Mesendoderm (in vitro differentiated cells): ENCODE measurements around the gene SRSF3.
"Not testable (repeated sequence)": the region's sequence is repeated elsewhere in the genome, so short reads cannot be mapped to it uniquely, and the experiment has no call there.

ENCODE experiments used
- DNase-seq: peaks from one replicate; pipeline ENCODE4 v3.0.0; 2013
- H2AK5ac ChIP-seq: 2 replicates; pipeline ENCODE4 v1.6.1; 2013; ENCODE audit warnings: low read length, inconsistent platforms
- H2BK120ac ChIP-seq: 2 replicates; pipeline ENCODE4 v1.6.1; 2013; ENCODE audit warnings: low read depth, mild to moderate bottlenecking, low read length, moderate library complexity, mixed read lengths
- H2BK15ac ChIP-seq: replicated peaks from 2 replicates; pipeline ENCODE4 v1.6.1; 2013; ENCODE audit warnings: low read depth, mild to moderate bottlenecking, moderate library complexity
- H2BK5ac ChIP-seq: 2 replicates; pipeline ENCODE4 v1.6.1; 2013; ENCODE audit warnings: low read length, inconsistent platforms
- H3K18ac ChIP-seq: 2 replicates; pipeline ENCODE4 v1.6.1; 2013; ENCODE audit warnings: mild to moderate bottlenecking, low read length, mixed read lengths
- H3K23ac ChIP-seq: one replicate; pipeline ENCODE4 v1.6.1; 2013; ENCODE audit warnings: low read length
- H3K27ac ChIP-seq: 2 replicates; pipeline ENCODE4 v1.5.1; 2013; ENCODE audit warnings: low read depth, mild to moderate bottlenecking, inconsistent platforms, low read length, moderate library complexity
- H3K27me3 ChIP-seq: 2 replicates; pipeline ENCODE4 v1.6.1; 2013; ENCODE audit warnings: low read length, control low read depth, mild to moderate bottlenecking, inconsistent platforms; ENCODE audit not compliant: insufficient read depth, poor library complexity
- H3K36me3 ChIP-seq: 2 replicates; pipeline ENCODE4 v1.6.1; 2013; ENCODE audit warnings: low read length, inconsistent platforms; ENCODE audit not compliant: control insufficient read depth, insufficient read depth
- H3K4ac ChIP-seq: one replicate; pipeline ENCODE4 v1.6.1; 2013; ENCODE audit warnings: low read depth, mild to moderate bottlenecking, low read length, moderate library complexity
- H3K4me1 ChIP-seq: 2 replicates; pipeline ENCODE4 v1.6.1; 2013; ENCODE audit warnings: low read depth, low read length, inconsistent platforms; ENCODE audit not compliant: control insufficient read depth
- H3K4me2 ChIP-seq: 2 replicates; pipeline ENCODE4 v1.6.1; 2013; ENCODE audit warnings: low read length
- H3K4me3 ChIP-seq: 2 replicates; pipeline ENCODE4 v1.5.1; 2013; ENCODE audit warnings: mild to moderate bottlenecking, low read length
- H3K56ac ChIP-seq: one replicate; pipeline ENCODE4 v1.6.1; 2013; ENCODE audit warnings: low read length
- H3K79me1 ChIP-seq: 2 replicates; pipeline ENCODE4 v1.6.1; 2013; ENCODE audit warnings: low read length, inconsistent platforms
- H3K79me2 ChIP-seq: 2 replicates; pipeline ENCODE4 v1.6.1; 2013; ENCODE audit warnings: mild to moderate bottlenecking, low read length; ENCODE audit not compliant: control insufficient read depth, insufficient read depth
- H3K9ac ChIP-seq: 2 replicates; pipeline ENCODE4 v1.6.1; 2013; ENCODE audit warnings: low read length, inconsistent platforms
- H4K5ac ChIP-seq: one replicate; pipeline ENCODE4 v1.6.1; 2013; ENCODE audit warnings: low read length
- H4K8ac ChIP-seq: one replicate; pipeline ENCODE4 v1.6.1; 2013; ENCODE audit warnings: low read depth, mild to moderate bottlenecking, control low read depth, low read length, moderate library complexity
- WGBS: extraction: QIAGEN DNeasy Blood & Tissue Kit; methylation state at CpG from one replicate; pipeline ENCODE4 v1.1.7; 2013; ENCODE audit warnings: low lambda C conversion rate, missing lambda C conversion rate; ENCODE audit not compliant: insufficient coverage; ENCODE audit errors: extremely low coverage; 5-methylcytosine and 5-hydroxymethylcytosine counted together

The SRSF3 gene

DNA sequence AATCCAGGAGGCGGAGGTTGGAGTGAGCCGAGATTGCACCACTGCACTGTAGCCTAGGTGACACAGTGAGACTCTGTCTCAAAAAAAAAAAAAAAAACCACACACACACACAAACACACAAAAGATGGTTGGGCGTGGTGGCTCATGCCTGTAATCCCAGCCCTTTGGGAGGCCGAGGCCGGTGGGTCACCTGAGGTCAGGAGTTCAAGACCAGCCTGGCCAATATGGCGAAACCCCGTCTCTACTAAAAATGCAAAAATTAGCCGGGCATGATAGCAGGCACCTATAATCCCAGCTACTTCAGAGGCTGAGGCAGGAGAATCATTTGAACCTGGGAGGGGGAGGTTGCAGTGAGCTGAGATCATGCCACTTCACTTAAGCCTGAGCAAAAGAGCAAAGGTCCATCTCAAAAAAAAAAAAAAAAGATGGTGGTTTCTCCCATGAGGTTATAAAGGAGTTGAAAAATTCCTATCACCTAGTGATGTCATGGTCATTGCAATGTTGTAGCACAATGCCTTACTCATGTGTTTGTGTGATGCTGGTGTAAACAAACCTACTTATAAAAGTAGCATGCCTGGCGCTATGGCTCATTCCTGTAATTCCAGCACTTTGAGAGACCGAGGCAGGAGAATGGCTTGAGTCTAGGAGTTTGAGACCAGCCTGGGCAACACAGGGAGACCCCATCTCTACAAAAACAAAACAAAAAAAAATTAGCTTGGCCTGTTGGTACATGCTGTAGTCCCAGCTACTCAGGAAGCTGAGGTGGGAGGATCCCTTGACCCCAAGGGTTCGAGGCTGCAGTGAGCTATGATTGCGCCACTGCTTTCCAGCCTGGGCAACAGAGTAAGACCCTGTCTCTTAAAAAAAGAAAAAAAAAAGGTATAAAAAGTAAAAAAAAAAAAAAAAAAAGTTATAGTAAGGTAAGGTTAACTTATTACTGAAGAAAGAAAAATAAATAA is 21.5 kb upstream of the SRSF3 start:
- H4K8ac ChIP-seq, H2BK120ac ChIP-seq, H3K36me3 ChIP-seq, H2BK5ac ChIP-seq, H3K23ac ChIP-seq, H3K9ac ChIP-seq, H3K79me2 ChIP-seq, H3K56ac ChIP-seq, H3K4me2 ChIP-seq, H2BK15ac ChIP-seq, H3K79me1 ChIP-seq, H4K5ac ChIP-seq, H2AK5ac ChIP-seq, H3K4ac ChIP-seq, H3K4me3 ChIP-seq, H3K4me1 ChIP-seq, H3K27ac ChIP-seq, H3K27me3 ChIP-seq, H3K18ac ChIP-seq: not testable (repeated sequence)
- WGBS: no CpG with 5 or more reads among the region's 12 CpGs
- peak; percentile 41 for DNase-seq

DNA sequence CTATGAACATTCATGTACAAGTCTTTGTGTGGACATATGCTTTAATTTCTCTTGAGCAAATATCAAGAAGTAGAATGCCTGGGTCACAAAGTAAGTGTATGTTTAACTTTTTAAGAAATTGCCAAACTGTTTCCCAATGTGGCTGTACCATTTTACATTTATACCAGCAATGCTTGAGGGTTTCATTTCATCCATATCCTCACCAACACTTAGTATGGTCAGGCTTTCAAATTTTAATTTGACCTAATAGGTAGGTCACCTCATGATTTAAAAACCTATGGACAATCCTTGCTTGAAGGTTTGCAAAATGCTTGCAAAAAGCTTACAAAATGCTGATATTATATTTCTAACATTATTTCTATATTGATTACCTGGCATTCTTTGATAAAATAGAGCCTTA is 19.5 kb upstream of the SRSF3 start:
- Histone ChIP-seq H4K5ac (no peak overlapping the region), H3K36me3 (no peaks in the 10 kb centered on the region), H3K27ac (no peak overlapping the region), H3K9ac (no peak overlapping the region), H3K18ac (no peak overlapping the region), H3K56ac (no peak overlapping the region), H2BK120ac (no peak overlapping the region), H3K4me1 (no peaks in the 10 kb centered on the region), H3K4me2 (no peak overlapping the region), H4K8ac (no peak overlapping the region), H3K4ac (no peak overlapping the region), H3K79me1 (no peaks in the 10 kb centered on the region), H2AK5ac (no peak overlapping the region), H2BK5ac (no peak overlapping the region), H3K4me3 (no peak overlapping the region), H3K79me2 (no peaks in the 10 kb centered on the region), H3K27me3 (no peaks in the 10 kb centered on the region), H3K23ac (no peak overlapping the region), H2BK15ac (no peak overlapping the region)
- no peak for DNase-seq

DNA sequence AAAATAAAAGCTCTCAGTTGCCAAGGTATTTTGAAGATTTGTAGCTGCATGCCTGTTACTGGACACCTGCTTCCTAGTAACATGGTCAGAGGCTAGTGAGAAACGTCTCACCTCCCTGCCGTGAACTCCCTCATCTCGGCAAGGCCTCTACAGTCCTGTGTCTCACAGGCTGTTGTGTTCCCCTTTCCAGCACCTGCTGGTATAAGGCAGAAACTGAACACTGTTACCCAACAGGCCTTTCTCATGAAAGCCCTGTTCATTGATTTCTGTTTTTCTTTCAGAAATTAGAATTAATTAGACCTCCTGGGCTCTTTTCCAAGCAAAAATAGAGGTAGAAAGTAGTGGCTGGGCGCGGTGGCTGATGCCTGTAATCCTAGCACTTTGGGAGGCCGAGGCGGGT is 17.6 kb upstream of the SRSF3 start:
- no peak overlapping the region for H3K27ac ChIP-seq
- WGBS: no CpG with 5 or more reads among the region's 7 CpGs
- no peak for DNase-seq

DNA sequence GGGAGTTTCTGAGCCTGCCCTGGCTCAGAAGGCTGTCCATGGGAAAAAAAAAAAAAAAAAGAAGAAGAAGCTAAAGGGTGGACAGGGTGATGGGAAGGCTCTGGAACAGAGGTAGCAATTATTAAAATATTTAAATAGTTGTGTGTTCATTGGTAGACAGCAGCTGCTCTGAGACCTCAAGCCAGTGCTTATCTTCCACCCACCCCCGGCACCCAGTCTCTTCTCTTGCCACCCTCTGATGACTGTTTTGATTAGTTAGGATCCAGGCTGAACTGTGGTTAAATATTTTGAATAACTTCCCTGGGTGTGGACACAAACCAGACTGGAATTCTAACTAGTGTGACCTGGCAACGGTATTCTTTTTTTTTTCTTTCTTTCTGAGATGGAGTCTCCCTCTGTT is 16.9 kb upstream of the SRSF3 start:
- H3K79me1 ChIP-seq: no peaks in the 10 kb centered on the region
- no peak overlapping the region for H3K4ac ChIP-seq
- H2BK120ac ChIP-seq: no peak overlapping the region
- H3K27ac ChIP-seq: no peak overlapping the region
- H3K4me3 ChIP-seq: no peak overlapping the region
- no CpG with 5 or more reads among the region's 2 CpGs for WGBS
- H4K8ac ChIP-seq: no peak overlapping the region
- no peak overlapping the region for H3K23ac ChIP-seq
- no peaks in the 10 kb centered on the region for H3K79me2 ChIP-seq
- no peak overlapping the region for H3K18ac ChIP-seq
- no peaks in the 10 kb centered on the region for H3K4me1 ChIP-seq
- no peaks in the 10 kb centered on the region for H3K27me3 ChIP-seq
- no peaks in the 10 kb centered on the region for H3K36me3 ChIP-seq
- no peak overlapping the region for H2BK15ac ChIP-seq
- no peak overlapping the region for H4K5ac ChIP-seq
- H2AK5ac ChIP-seq: no peak overlapping the region
- no peak overlapping the region for H2BK5ac ChIP-seq
- no peak overlapping the region for H3K56ac ChIP-seq
- no peak overlapping the region for H3K4me2 ChIP-seq
- no peak for DNase-seq
- no peak overlapping the region for H3K9ac ChIP-seq

More for the DNA sequence above, 17.6 kb upstream of the SRSF3 start:
- Histone ChIP-seq H3K18ac (no peak overlapping the region), H3K4me2 (no peak overlapping the region), H3K9ac (no peak overlapping the region), H3K4ac (no peak overlapping the region), H3K79me1 (no peaks in the 10 kb centered on the region), H3K36me3 (no peaks in the 10 kb centered on the region), H3K27me3 (no peaks in the 10 kb centered on the region), H3K4me3 (no peak overlapping the region), H2BK120ac (no peak overlapping the region), H2BK5ac (no peak overlapping the region), H3K56ac (no peak overlapping the region), H2BK15ac (no peak overlapping the region), H3K4me1 (no peaks in the 10 kb centered on the region), H4K8ac (no peak overlapping the region), H2AK5ac (no peak overlapping the region), H3K23ac (no peak overlapping the region), H4K5ac (no peak overlapping the region), H3K79me2 (no peaks in the 10 kb centered on the region)

DNA sequence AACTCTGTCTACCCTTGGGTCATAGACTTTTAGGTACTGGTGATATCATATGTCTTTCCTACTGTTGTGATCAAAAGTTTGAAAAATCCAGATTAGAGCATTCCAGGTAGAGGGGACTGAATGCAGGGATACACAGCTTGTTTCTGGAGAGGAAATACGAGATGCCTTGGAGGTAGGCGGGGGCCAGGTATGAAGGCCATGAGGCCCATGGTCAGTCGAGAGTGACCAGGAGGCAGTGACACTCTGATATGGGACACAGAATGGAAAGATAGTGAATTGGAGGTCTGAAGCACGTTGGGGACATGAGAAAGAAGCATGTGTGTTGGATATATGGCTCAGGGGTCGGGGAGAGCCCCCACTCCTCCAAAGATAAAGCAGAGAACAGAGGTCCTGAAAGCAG is 16.1 kb upstream of the SRSF3 start:
- no peak overlapping the region for H3K4ac ChIP-seq
- no peak overlapping the region for H3K4me2 ChIP-seq
- no peak overlapping the region for H3K4me3 ChIP-seq
- H4K8ac ChIP-seq: no peak overlapping the region
- no peaks in the 10 kb centered on the region for H3K27me3 ChIP-seq
- no peak overlapping the region for H3K18ac ChIP-seq
- H3K36me3 ChIP-seq: no peaks in the 10 kb centered on the region
- H3K9ac ChIP-seq: no peak overlapping the region
- no peak overlapping the region for H2BK15ac ChIP-seq
- no CpG with 5 or more reads among the region's 5 CpGs for WGBS
- H4K5ac ChIP-seq: no peak overlapping the region
- no peaks in the 10 kb centered on the region for H3K79me2 ChIP-seq
- H3K79me1 ChIP-seq: no peaks in the 10 kb centered on the region
- H3K4me1 ChIP-seq: no peaks in the 10 kb centered on the region
- H3K23ac ChIP-seq: no peak overlapping the region
- no peak overlapping the region for H2BK5ac ChIP-seq
- DNase-seq: no peak
- H2AK5ac ChIP-seq: no peak overlapping the region
- H2BK120ac ChIP-seq: no peak overlapping the region
- no peak overlapping the region for H3K56ac ChIP-seq
- no peak overlapping the region for H3K27ac ChIP-seq

DNA sequence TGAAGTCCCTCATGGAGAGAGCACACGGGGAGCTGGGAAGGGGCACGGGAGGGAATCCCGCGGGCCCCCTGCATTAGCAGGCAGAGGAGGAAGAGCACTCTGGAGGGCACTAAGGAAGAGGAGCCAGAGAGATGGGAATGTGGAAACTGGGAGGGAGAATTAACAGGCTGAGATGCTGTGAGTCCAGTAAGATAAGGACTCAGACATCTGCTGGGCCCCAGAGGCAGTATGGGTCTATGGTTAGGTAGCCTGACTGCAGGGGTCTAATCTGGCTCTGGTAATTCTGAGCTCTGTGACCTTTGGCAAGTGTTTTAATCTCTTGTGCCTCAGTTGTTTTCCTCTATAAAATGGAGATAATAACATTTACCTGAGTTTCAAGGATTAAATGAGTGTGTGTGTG is 15.7 kb upstream of the SRSF3 start:
- Histone ChIP-seq H3K56ac (no peak overlapping the region), H2BK120ac (no peak overlapping the region), H3K79me2 (no peaks in the 10 kb centered on the region), H3K27me3 (no peaks in the 10 kb centered on the region), H3K23ac (no peak overlapping the region), H3K18ac (no peak overlapping the region), H2BK15ac (no peak overlapping the region), H3K4me2 (no peak overlapping the region), H3K36me3 (no peaks in the 10 kb centered on the region), H3K79me1 (no peaks in the 10 kb centered on the region), H4K5ac (no peak overlapping the region), H2BK5ac (no peak overlapping the region), H3K4me1 (no peaks in the 10 kb centered on the region), H3K4ac (no peak overlapping the region), H2AK5ac (no peak overlapping the region), H3K9ac (no peak overlapping the region), H3K4me3 (no peak overlapping the region), H3K27ac (no peak overlapping the region), H4K8ac (no peak overlapping the region)
- no peak for DNase-seq
- WGBS: no CpG with 5 or more reads among the region's 4 CpGs
